IMR-90 (cell line): ENCODE measurements around the gene MLLT1. TPM values are rescaled to one million over a fixed set of nuclear protein-coding genes. Genes with fewer than 3 reads are reported as not detected.

ENCODE experiments used
- ATAC-seq: fragments of 200-7000 bp; cut with Tn5 transposase; 2 replicates; pipeline ENCODE4 v1.9.1; 2020; ENCODE audit warnings: low read depth, mild to moderate bottlenecking, moderate library complexity
- BruUV-seq: library from RNA; stranded (reverse); fragments of 400-500 nt; replicated peaks from 2 replicates; lab custom pipeline; 2021; lab: Mats Ljungman, UMichigan
- CTCF ChIA-PET: fragments of 300-600 bp; formaldehyde crosslinking; extraction: SDS; loops from one replicate; lab custom pipeline; 2021; ENCODE audit warnings: antibody characterized with exemption; lab: Yijun Ruan, JAX
- POLR2A ChIA-PET: fragments of 300-600 bp; sonication (Branson Sonifier 250); formaldehyde crosslinking; loops from one replicate; lab custom pipeline; 2022; ENCODE audit warnings: antibody characterized with exemption; ENCODE audit not compliant: unreplicated experiment; lab: Charles Lee
- DNase-seq: peaks from one replicate; pipeline ENCODE4 v3.0.0; 2013
- H2AFZ ChIP-seq: replicated peaks from 2 replicates; pipeline ENCODE3; 2013; ENCODE audit warnings: low read length, mild to moderate bottlenecking; ENCODE audit not compliant: poor library complexity
- H2AK5ac ChIP-seq: 2 replicates; pipeline ENCODE4 v1.6.1; 2013; ENCODE audit warnings: low read depth, low read length, inconsistent platforms
- H2AK9ac ChIP-seq: replicated peaks from 2 replicates; pipeline ENCODE3; 2013; ENCODE audit warnings: mild to moderate bottlenecking, low read depth, low read length, moderate library complexity; ENCODE audit not compliant: poor library complexity
- H2BK120ac ChIP-seq: 2 replicates; pipeline ENCODE4 v1.6.1; 2013; ENCODE audit warnings: low read depth, low read length, inconsistent platforms
- H2BK15ac ChIP-seq: 3 replicates; pipeline ENCODE4 v1.6.1; 2013; ENCODE audit warnings: low read depth, low read length, inconsistent platforms
- H2BK20ac ChIP-seq: 2 replicates; pipeline ENCODE4 v1.6.1; 2013; ENCODE audit warnings: low read depth, mild to moderate bottlenecking, inconsistent platforms, low read length, moderate library complexity
- H2BK5ac ChIP-seq: 2 replicates; pipeline ENCODE4 v1.6.1; 2013; ENCODE audit warnings: mild to moderate bottlenecking, low read depth, low read length, inconsistent platforms; ENCODE audit not compliant: poor library complexity, severe bottlenecking
- H3K14ac ChIP-seq: replicated peaks from 2 replicates; pipeline ENCODE4 v1.6.1; 2013; ENCODE audit warnings: low read depth, low read length, inconsistent platforms
- H3K18ac ChIP-seq: 2 replicates; pipeline ENCODE4 v1.6.1; 2013; ENCODE audit warnings: low read depth, low read length, control low read depth
- H3K23ac ChIP-seq: 2 replicates; pipeline ENCODE4 v1.6.1; 2013; ENCODE audit warnings: low read depth, low read length, inconsistent platforms
- H3K27ac ChIP-seq: 2 replicates; pipeline ENCODE4 v1.5.1; 2013; ENCODE audit warnings: mild to moderate bottlenecking, control low read depth, low read length; ENCODE audit not compliant: insufficient read depth
- H3K27me3 ChIP-seq: 2 replicates; pipeline ENCODE4 v1.6.1; 2013; ENCODE audit warnings: low read length; ENCODE audit not compliant: control insufficient read depth, insufficient read depth
- H3K36me3 ChIP-seq: 2 replicates; pipeline ENCODE4 v1.6.1; 2013; ENCODE audit warnings: low read length, mixed read lengths; ENCODE audit not compliant: control insufficient read depth, insufficient read depth
- H3K4ac ChIP-seq: 2 replicates; pipeline ENCODE4 v1.6.1; 2013; ENCODE audit warnings: low read depth, low read length, inconsistent platforms
- H3K4me1 ChIP-seq: 2 replicates; pipeline ENCODE4 v1.6.1; 2013; ENCODE audit warnings: low read length, mixed read lengths; ENCODE audit not compliant: control insufficient read depth, insufficient read depth
- H3K4me2 ChIP-seq: 2 replicates; pipeline ENCODE4 v1.6.1; 2013; ENCODE audit warnings: low read depth, mild to moderate bottlenecking, control low read depth, low read length, moderate library complexity
- H3K4me3 ChIP-seq: 2 replicates; pipeline ENCODE4 v1.5.1; 2013; ENCODE audit warnings: low read depth, mild to moderate bottlenecking, control low read depth, low read length, moderate library complexity; ENCODE audit not compliant: insufficient read depth
- H3K56ac ChIP-seq: 2 replicates; pipeline ENCODE4 v1.6.1; 2013; ENCODE audit warnings: low read length, inconsistent platforms; ENCODE audit not compliant: insufficient read depth; ENCODE audit errors: extremely low read depth
- H3K79me1 ChIP-seq, 2 experiments: 2 replicates each; pipeline ENCODE4 v1.6.1; 2013; ENCODE audit warnings: low read length in 2 of 2, inconsistent platforms in 1 of 2, low read depth in 1 of 2
- H3K9ac ChIP-seq: 2 replicates; pipeline ENCODE4 v1.6.1; 2013; ENCODE audit warnings: low read depth, low read length, control low read depth
- H3K9me1 ChIP-seq: 2 replicates; pipeline ENCODE4 v1.6.1; 2013; ENCODE audit warnings: low read length, inconsistent platforms; ENCODE audit not compliant: insufficient read depth
- H3K9me3 ChIP-seq: 2 replicates; pipeline ENCODE4 v1.6.1; 2013; ENCODE audit warnings: low read length; ENCODE audit not compliant: control insufficient read depth, insufficient read depth
- H4K20me1 ChIP-seq: 2 replicates; pipeline ENCODE4 v1.6.1; 2013; ENCODE audit warnings: low read length, inconsistent platforms; ENCODE audit not compliant: insufficient read depth
- H4K5ac ChIP-seq: 2 replicates; pipeline ENCODE4 v1.6.1; 2013; ENCODE audit warnings: mild to moderate bottlenecking, low read depth, low read length, control low read depth
- H4K8ac ChIP-seq, 2 experiments: 2 replicates each; pipeline ENCODE4 v1.6.1; 2013; ENCODE audit warnings: low read depth in 2 of 2, low read length in 2 of 2, control low read depth in 1 of 2, inconsistent platforms in 1 of 2
- H4K91ac ChIP-seq: 2 replicates; pipeline ENCODE4 v1.6.1; 2013; ENCODE audit warnings: low read depth, low read length, inconsistent platforms; ENCODE audit not compliant: insufficient read depth
- MXI1 ChIP-seq: IDR thresholded peaks from 2 replicates; pipeline ENCODE4 v1.6.1; 2012; ENCODE audit warnings: low read depth, mild to moderate bottlenecking, low read length, moderate library complexity, borderline replicate concordance
- RFX5 ChIP-seq: IDR thresholded peaks from 2 replicates; pipeline ENCODE4 v1.8.0; 2012; ENCODE audit warnings: low read depth, mild to moderate bottlenecking, low read length, moderate library complexity
- WGBS, 2 experiments: methylation state at CpG; one replicate each; pipeline versions ENCODE4 v1.1.5 to v1.1.7; 2013; ENCODE audit warnings: missing lambda C conversion rate in 2 of 2; ENCODE audit not compliant: insufficient read length in 1 of 2; ENCODE audit errors: extremely low coverage in 2 of 2; 5-methylcytosine and 5-hydroxymethylcytosine counted together
- dilution Hi-C: fragments of 300-500 bp; cut with HindIII; formaldehyde crosslinking; loops from one replicate; pipeline ENCODE4 v1.14.3; 2018; ENCODE audit warnings: low sequenced_read_pairs; ENCODE audit not compliant: unreplicated experiment
- in situ Hi-C: fragments of 300-500 bp; cut with MboI; formaldehyde crosslinking; loops from 3 replicates; pipeline ENCODE4 v1.14.3; 2019; ENCODE audit warnings: low sequenced_read_pairs, inconsistent platforms, mixed read lengths
- intact Hi-C: fragments of 100-400 bp; cut with micrococcal nuclease; formaldehyde crosslinking; loops from 2 replicates; pipeline ENCODE4 v1.10.0; 2022
- polyA plus RNA-seq, 3 experiments: library from polyadenylated mRNA; depleted of rRNA; stranded (reverse); fragments of >200 nt; gene quantifications; 2 replicates each; pipeline ENCODE4 v1.2.3, GENCODE V29; 2012; ENCODE audit warnings: low replicate concordance in 1 of 3
- total RNA-seq: library from RNA; depleted of rRNA; stranded (reverse); fragments of >200 nt; gene quantifications from 2 replicates; pipeline ENCODE4 v1.2.3, GENCODE V29; 2012

Gene MLLT1
- total and polyA plus RNA-seq, 2 of the 4 experiments (the other 2 are of a cell fraction) = 1.3 to 30.6 TPM

GRCh38 chr19:6247007-6247288, 32.8 kb downstream of the MLLT1 start:
- no CpG with 5 or more reads among the region's 7 CpGs for WGBS, 2 experiments
- H3K4me3 ChIP-seq = no peak overlapping the region
- no peak overlapping the region for H3K4ac ChIP-seq
- ChIA-PET CTCF (no interaction called here), POLR2A (no interaction called here)
- no peak overlapping the region for H3K23ac ChIP-seq
- H3K9me3 ChIP-seq = no peaks in the 10 kb centered on the region
- no peaks in the 10 kb centered on the region for H3K27me3 ChIP-seq
- peaks cover 26% of the 10 kb centered on the region for H3K4me1 ChIP-seq
- no peak overlapping the region for H2BK5ac ChIP-seq
- dilution Hi-C loops = no loop called here
- no TSS peak for BruUV-seq
- H3K79me1 ChIP-seq = peaks cover 48 to 93% of the 10 kb centered on the region in 2 experiments
- no peak overlapping the region for H2BK15ac ChIP-seq
- H2BK20ac ChIP-seq = no peak overlapping the region
- no peak overlapping the region for H3K14ac ChIP-seq
- H3K36me3 ChIP-seq = peaks cover 13% of the 10 kb centered on the region
- no peak overlapping the region for H3K4me2 ChIP-seq
- H2AFZ ChIP-seq = no peak overlapping the region
- intact Hi-C loops = no loop called here
- no peak overlapping the region for H4K5ac ChIP-seq
- no peak overlapping the region for H4K91ac ChIP-seq
- no peak overlapping the region for H3K56ac ChIP-seq
- H2BK120ac ChIP-seq = no peak overlapping the region
- no peak overlapping the region for H3K9ac ChIP-seq
- ATAC-seq = no peak
- TF ChIP-seq RFX5 = no peak
- no peak for TF ChIP-seq MXI1
- no peak overlapping the region for H3K27ac ChIP-seq
- no peak overlapping the region for H2AK9ac ChIP-seq
- H4K8ac ChIP-seq = no peak overlapping the region
- no peak for DNase-seq
- in situ Hi-C loops = no loop called here
- peaks cover 79% of the 10 kb centered on the region for H4K20me1 ChIP-seq
- H2AK5ac ChIP-seq = no peak overlapping the region
- H3K18ac ChIP-seq = no peak overlapping the region
- H3K9me1 ChIP-seq = peaks cover 25% of the 10 kb centered on the region
